GM18511 (cell line): ENCODE results near the gene HSD3B1.
A peak's percentile ranks its signal among the peaks of the same experiment; 100 is the strongest.
"Not testable (repeated sequence)": the region's sequence is repeated elsewhere in the genome, so short reads cannot be mapped to it uniquely, and the experiment has no call there.

Source experiments
- ATAC-seq: cut with Tn5 transposase; IDR thresholded peaks from one replicate; pipeline ENCODE4 v1.9.1; 2021; ENCODE audit warnings: mild to moderate bottlenecking, moderate library complexity; ENCODE audit not compliant: unreplicated experiment

Gene HSD3B1

DNA sequence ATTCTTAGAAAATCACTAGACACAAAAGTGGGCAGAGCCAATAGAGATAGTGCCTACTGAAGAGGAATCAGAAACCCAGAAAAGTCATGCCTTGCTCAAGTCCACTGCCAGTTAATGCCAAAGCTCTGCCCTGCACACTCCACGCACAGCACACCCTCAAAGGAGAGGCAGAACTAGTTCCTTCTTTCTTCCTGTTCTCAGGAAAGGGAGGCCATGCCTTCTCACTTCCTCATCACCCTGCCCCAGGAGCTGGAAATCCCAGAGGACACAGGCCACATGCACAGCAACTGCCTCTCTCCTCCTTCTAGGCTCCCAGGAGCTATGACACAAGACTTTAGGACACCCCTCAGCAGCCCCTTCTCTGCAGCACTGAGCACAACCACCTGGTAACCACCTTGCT is 45.6 kb downstream of the HSD3B1 start:
- not testable (repeated sequence) for ATAC-seq

DNA sequence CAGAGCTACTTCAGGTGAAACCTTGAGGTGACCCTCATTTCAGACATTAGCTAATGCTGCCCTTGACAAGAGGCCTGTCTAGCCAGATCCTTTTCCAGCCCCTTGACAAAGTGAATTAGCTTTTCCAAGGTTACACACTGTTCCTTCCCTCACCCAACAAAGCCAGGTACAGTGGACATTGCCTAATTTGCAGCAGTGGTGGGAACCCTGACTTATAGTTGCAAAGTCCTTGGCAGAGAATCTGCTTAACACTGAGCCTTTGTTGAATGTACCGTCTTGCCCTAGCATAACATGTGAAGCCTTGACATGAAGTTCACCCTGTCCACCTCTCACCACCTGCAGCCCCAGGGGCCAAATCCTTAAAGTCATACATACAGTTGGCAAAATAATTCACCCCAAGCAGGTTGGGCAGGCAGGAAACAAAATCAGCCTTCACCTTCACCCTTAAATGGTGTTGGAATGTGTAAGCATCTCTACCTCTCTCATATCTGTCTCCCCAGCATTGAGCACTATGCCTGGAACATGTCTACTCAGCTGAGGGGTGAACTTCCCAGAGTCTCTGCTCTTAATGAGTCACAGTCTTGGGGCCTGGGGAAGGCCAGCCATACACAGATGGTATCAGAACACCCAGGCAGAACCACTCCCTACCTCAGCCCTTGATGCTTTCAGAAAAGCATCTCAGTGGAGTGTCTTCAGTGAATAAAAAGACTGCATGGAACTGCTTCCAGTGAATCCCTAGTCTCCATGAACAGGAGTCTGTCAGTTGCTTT is 46.5 kb downstream of the HSD3B1 start:
- not testable (repeated sequence) for ATAC-seq

DNA sequence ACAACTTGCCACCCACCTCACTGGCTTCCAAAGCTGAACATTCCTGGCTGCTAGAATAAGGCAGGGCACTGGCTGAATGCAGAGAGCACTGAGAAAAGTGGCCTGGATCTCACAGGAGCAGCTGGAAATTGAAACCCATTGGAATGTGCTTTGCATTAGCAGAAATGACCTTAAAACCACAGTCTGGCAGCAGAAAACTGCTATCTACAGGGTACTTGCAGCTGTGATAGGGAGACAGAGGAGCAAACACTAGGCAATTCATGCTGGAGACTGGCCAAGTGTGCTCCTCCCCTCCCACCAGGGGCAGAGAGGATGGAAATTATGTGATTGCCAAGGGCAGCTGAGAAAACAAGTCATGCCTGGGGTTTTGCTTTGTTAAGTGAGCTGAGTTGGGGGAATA is 47.2 kb downstream of the HSD3B1 start:
- ATAC-seq, result no peak

DNA sequence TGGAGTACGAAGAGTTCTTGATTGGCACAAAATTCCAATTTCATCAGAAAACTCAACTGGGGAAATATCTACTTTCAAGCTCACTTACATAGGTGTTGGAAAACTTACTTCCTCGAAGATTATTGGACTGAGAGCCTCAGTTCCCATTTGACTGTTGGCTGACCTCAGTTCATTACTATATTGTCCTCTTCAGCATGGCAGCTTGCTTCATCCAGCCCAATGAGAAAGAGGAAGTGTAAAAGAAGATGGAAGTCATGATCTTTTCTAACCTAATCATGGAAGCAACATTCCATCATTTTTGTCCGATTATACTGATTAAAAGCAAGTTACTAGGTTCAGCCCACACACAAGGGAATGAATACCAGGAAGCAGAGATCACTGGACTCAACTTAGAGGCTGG is 49.4 kb downstream of the HSD3B1 start:
- ATAC-seq, result no peak

DNA sequence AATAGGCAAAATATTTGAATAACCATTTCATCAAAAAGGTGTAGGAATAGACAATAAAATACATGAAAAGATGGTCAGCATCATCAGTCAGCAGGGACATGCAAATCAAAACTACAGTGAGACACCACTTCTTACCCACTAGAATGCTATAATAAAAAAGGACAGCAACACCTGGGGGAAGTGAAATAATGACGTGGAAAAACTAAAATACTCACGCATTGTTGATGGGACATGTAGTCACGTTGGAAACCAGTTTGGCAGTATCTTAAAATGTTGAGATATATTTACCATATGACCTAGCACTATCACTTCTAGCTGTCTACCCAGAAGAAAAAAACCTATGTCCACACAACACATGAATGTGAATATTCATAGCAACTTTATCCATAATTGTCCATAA is 53.4 kb downstream of the HSD3B1 start:
- not testable (repeated sequence) for ATAC-seq

DNA sequence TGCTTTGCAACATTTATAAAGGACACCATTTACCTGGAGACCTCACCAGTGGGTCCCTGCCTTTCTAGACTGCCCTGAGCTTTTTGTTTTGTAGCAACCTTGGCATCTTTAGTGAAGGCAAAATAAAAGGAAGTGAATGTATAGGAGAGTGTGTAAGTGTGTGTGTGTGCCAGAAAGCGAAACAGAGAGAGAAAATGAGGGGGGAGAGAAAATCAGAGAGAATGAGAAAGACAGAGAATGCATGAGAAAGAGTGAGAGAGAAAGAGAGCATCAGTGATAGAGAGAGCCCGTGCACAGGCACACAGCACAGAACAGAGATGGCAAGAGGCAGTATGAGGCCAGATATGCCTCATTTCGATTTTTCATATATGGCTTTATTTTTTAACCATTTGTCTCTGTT is 57.5 kb downstream of the HSD3B1 start:
- peak; percentile 78 for ATAC-seq
